ENCODE data around the gene SEMA3C. TPM values are rescaled to one million over a fixed set of nuclear protein-coding genes. Genes with fewer than 3 reads are reported as not detected.

SEMA3C gene
- total RNA-seq, 1 donor from 2014 or later, result 148 TPM

GRCh38 chr7:80910228-80910627, 8.6 kb downstream of the SEMA3C start:
- H3K4me1 Mint-ChIP-seq (ENCODE audit: low read depth, unreplicated experiment), result peaks cover 18% of the 10 kb centered on the region
- no peak for FAIRE-seq
- Histone ChIP-seq H3K4me3 (ENCODE audit: insufficient read depth, low read depth, low read length) (no peak overlapping the region), H3K9ac (ENCODE audit: low read length) (no peak overlapping the region), H3K27ac (ENCODE audit: low read depth, low read length) (no peak overlapping the region), H3K79me2 (ENCODE audit: insufficient read depth, low read length) (peaks cover 17% of the 10 kb centered on the region), H2AFZ (ENCODE audit: low read depth, low read length) (no peak overlapping the region), H3K4me1 (ENCODE audit: insufficient read depth, low read length) (peaks cover 4% of the 10 kb centered on the region), H3K4me2 (ENCODE audit: low read length) (no peak overlapping the region), H3K36me3 (ENCODE audit: insufficient read depth, low read length) (peaks cover 23% of the 10 kb centered on the region), H3K9me3 (ENCODE audit: insufficient read depth, low read depth, low read length) (no peaks in the 10 kb centered on the region), H3K27me3 (ENCODE audit: insufficient read depth, low read length) (no peaks in the 10 kb centered on the region), H4K20me1 (ENCODE audit: insufficient read depth, low read length) (no peaks in the 10 kb centered on the region)
- no peak overlapping the region for H3K27ac Mint-ChIP-seq (ENCODE audit: unreplicated experiment)
- no peak overlapping the region for H3K4me3 Mint-ChIP-seq (ENCODE audit: unreplicated experiment)
- no peak for DNase-seq (ENCODE audit: low read depth)
- no peaks in the 10 kb centered on the region for H3K9me3 Mint-ChIP-seq (ENCODE audit: unreplicated experiment)
- H3K27me3 Mint-ChIP-seq (ENCODE audit: low read depth, unreplicated experiment), result no peaks in the 10 kb centered on the region
- peaks cover 20% of the 10 kb centered on the region for H3K36me3 Mint-ChIP-seq (ENCODE audit: low read depth, unreplicated experiment)
- TF ChIP-seq CTCF (IDR thresholded peaks at IDR 0.05; ENCODE audit: insufficient read depth, low read depth, low read length) (no peak), EZH2 (IDR thresholded peaks at IDR 0.05; ENCODE audit: insufficient read depth, low read length) (no peak)

GRCh38 chr7:80908360-80908797, 10.5 kb downstream of the SEMA3C start:
- peaks cover 4% of the 10 kb centered on the region for H3K4me1 ChIP-seq (ENCODE audit: insufficient read depth, low read length)
- H3K27ac ChIP-seq (ENCODE audit: low read depth, low read length), result no peak overlapping the region
- Mint-ChIP-seq H3K36me3 (ENCODE audit: low read depth, unreplicated experiment) (peaks cover 11% of the 10 kb centered on the region), H3K4me1 (ENCODE audit: low read depth, unreplicated experiment) (peaks cover 14% of the 10 kb centered on the region), H3K9me3 (ENCODE audit: unreplicated experiment) (no peaks in the 10 kb centered on the region), H3K27me3 (ENCODE audit: low read depth, unreplicated experiment) (no peaks in the 10 kb centered on the region), H3K27ac (ENCODE audit: unreplicated experiment) (no peak overlapping the region), H3K4me3 (ENCODE audit: unreplicated experiment) (no peak overlapping the region)
- H2AFZ ChIP-seq (ENCODE audit: low read depth, low read length), result no peak overlapping the region
- no peaks in the 10 kb centered on the region for H4K20me1 ChIP-seq (ENCODE audit: insufficient read depth, low read length)
- H3K4me3 ChIP-seq (ENCODE audit: insufficient read depth, low read depth, low read length), result no peak overlapping the region
- H3K9ac ChIP-seq (ENCODE audit: low read length), result no peak overlapping the region
- no peak for FAIRE-seq
- H3K36me3 ChIP-seq (ENCODE audit: insufficient read depth, low read length), result peaks cover 22% of the 10 kb centered on the region
- H3K27me3 ChIP-seq (ENCODE audit: insufficient read depth, low read length), result no peaks in the 10 kb centered on the region
- no peaks in the 10 kb centered on the region for H3K9me3 ChIP-seq (ENCODE audit: insufficient read depth, low read depth, low read length)
- H3K79me2 ChIP-seq (ENCODE audit: insufficient read depth, low read length), result peaks cover 12% of the 10 kb centered on the region
- no peak overlapping the region for H3K4me2 ChIP-seq (ENCODE audit: low read length)
- TF ChIP-seq CTCF (IDR thresholded peaks at IDR 0.05; ENCODE audit: insufficient read depth, low read depth, low read length) (no peak), EZH2 (IDR thresholded peaks at IDR 0.05; ENCODE audit: insufficient read depth, low read length) (no peak)
- no peak for DNase-seq (ENCODE audit: low read depth)

- H3K27me3 Mint-ChIP-seq (ENCODE audit: low read depth, unreplicated experiment), result no peaks in the 10 kb centered on the region
- Histone ChIP-seq H3K9me3 (ENCODE audit: insufficient read depth, low read depth, low read length) (no peaks in the 10 kb centered on the region), H3K36me3 (ENCODE audit: insufficient read depth, low read length) (peaks cover 20% of the 10 kb centered on the region), H4K20me1 (ENCODE audit: insufficient read depth, low read length) (no peaks in the 10 kb centered on the region), H3K4me3 (ENCODE audit: insufficient read depth, low read depth, low read length) (no peak overlapping the region), H3K4me1 (ENCODE audit: insufficient read depth, low read length) (peaks cover 4% of the 10 kb centered on the region), H3K27ac (ENCODE audit: low read depth, low read length) (no peak overlapping the region), H3K4me2 (ENCODE audit: low read length) (no peak overlapping the region), H2AFZ (ENCODE audit: low read depth, low read length) (no peak overlapping the region), H3K27me3 (ENCODE audit: insufficient read depth, low read length) (no peaks in the 10 kb centered on the region), H3K79me2 (ENCODE audit: insufficient read depth, low read length) (peaks cover 10% of the 10 kb centered on the region), H3K9ac (ENCODE audit: low read length) (no peak overlapping the region)
- no peak overlapping the region for H3K4me3 Mint-ChIP-seq (ENCODE audit: unreplicated experiment)
- no peak for FAIRE-seq
- H3K4me1 Mint-ChIP-seq (ENCODE audit: low read depth, unreplicated experiment), result peaks cover 14% of the 10 kb centered on the region
- H3K9me3 Mint-ChIP-seq (ENCODE audit: unreplicated experiment), result no peaks in the 10 kb centered on the region
- TF ChIP-seq CTCF (IDR thresholded peaks at IDR 0.05; ENCODE audit: insufficient read depth, low read depth, low read length) (no peak), EZH2 (IDR thresholded peaks at IDR 0.05; ENCODE audit: insufficient read depth, low read length) (no peak)
- DNase-seq (ENCODE audit: low read depth), result no peak
- peaks cover 14% of the 10 kb centered on the region for H3K36me3 Mint-ChIP-seq (ENCODE audit: low read depth, unreplicated experiment)
- H3K27ac Mint-ChIP-seq (ENCODE audit: unreplicated experiment), result no peak overlapping the region
Measured at GRCh38 chr7:80907612-80908011, 11.2 kb downstream of the SEMA3C start.
